ENCODE measurements around the gene INTS1.

DNA sequence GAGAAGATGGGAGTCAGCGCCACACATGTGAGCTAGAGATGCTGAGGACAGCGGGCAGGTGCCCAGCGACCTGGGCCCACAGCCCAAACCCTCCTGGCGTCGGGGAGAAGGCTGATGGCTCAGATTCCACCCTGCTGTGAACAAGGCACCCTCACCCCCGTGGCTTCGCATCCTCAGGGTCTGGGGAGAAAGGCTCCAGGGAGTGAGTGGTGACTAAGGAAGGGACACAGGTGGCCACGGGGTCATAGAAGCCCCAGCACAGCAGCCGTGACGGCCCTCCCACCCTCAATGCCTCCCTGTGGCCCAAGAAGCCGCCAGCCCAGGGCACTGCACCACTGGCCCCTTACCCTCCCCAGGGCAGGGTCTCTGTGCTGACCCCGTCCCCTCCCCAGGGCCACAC lies 19.6 kb downstream of the INTS1 start:
- TF ChIP-seq, protein P1, sequence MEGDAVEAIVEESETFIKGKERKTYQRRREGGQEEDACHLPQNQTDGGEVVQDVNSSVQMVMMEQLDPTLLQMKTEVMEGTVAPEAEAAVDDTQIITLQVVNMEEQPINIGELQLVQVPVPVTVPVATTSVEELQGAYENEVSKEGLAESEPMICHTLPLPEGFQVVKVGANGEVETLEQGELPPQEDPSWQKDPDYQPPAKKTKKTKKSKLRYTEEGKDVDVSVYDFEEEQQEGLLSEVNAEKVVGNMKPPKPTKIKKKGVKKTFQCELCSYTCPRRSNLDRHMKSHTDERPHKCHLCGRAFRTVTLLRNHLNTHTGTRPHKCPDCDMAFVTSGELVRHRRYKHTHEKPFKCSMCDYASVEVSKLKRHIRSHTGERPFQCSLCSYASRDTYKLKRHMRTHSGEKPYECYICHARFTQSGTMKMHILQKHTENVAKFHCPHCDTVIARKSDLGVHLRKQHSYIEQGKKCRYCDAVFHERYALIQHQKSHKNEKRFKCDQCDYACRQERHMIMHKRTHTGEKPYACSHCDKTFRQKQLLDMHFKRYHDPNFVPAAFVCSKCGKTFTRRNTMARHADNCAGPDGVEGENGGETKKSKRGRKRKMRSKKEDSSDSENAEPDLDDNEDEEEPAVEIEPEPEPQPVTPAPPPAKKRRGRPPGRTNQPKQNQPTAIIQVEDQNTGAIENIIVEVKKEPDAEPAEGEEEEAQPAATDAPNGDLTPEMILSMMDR (IDR thresholded peaks at IDR 0.05): no peak
- no peak for TF ChIP-seq POLR2A (IDR thresholded peaks at IDR 0.05)
